Posterior cingulate gyrus (tissue), 11 donors: ENCODE measurements around the gene NOL3.
"Not testable (repeated sequence)": the region's sequence is repeated elsewhere in the genome, so short reads cannot be mapped to it uniquely, and the experiment has no call there.

Experiments used
- DNase-seq, 10 donors: peaks; one replicate each; pipeline versions ENCODE4 v3.0.0 to v3.0.0-alpha.2; 2020 to 2021; ENCODE audit warnings: mixed read lengths in 3 of 10
- intact Hi-C: fragments of 100-400 bp; cut with DNase I; formaldehyde crosslinking; loops from one replicate; pipeline ENCODE4 v1.15.1; 2023

NOL3 gene

DNA sequence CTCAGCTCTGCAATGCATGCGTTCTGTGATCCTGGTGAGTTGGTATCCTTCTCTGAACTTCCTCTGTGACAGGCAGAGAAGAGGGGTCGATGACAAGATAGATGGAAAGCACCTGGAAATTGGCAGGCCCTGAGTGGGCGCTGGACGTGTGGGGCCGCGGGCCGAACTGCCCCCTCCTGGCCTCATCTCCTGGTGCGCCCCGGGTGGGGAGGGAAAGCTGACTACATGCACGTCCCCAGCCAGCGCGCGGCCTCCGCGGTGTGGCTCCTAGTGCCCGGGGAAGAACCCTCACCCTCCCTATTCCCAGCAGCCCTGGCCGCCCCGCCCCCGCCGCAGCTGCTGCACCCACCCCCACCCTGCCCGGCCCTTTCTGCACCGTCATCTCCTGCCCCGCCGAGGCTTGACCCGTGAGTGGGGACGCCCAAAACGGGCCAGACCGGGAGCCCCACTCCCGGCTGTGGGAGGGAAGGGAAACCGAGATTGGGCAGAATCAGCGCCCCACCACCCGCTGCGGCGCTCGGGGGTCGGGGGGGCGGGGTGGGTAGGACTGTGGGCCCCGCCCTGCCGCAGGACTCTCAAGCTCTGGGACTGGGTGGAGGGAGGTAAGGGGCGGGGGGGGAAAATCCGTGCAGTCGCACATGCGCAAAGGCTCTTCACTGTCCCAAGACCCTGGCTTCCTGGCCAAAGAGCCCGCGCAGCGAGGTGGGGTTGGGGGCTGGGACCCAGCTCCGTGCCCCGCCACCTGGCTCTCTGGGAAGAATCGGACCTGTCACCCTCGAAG lies at the start of gene NOL3:
Gene NOL3, plus strand, starts transcription at position 371 of the 781 bp plus-strand sequence.
- intact Hi-C loops: no loop called here
- peak in 7 of 10 donors; percentile 46 to 95 (median 66) for DNase-seq

DNA sequence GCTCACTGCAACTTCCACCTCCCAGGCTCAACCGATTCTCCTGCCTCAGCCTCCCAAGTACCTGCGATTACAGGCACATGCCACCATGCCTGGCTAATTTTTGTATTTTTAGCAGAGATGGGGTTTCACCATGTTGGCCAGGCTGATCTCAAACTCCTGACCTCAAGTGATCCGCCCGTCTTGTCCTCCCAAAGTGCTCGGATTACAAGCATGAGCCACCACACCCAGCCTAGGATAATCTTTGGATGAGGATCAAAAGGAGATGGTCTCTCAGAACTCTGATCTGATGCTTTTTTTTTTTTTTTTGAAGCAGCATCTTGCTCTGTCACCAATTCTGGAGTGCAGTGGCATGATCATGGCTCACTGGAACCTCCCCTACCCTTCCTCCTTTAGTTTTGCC lies 47.5 kb upstream of the NOL3 start:
- intact Hi-C loops, DNase-seq: not testable (repeated sequence)

GRCh38 chr16:67128417-67128816 lies 41.9 kb upstream of the NOL3 start:
- no peak for DNase-seq
- intact Hi-C loops: no loop called here

- intact Hi-C loops: no loop called here
- DNase-seq: no peak
Measured at GRCh38 chr16:67128887-67129286, 41.5 kb upstream of the NOL3 start.

DNA sequence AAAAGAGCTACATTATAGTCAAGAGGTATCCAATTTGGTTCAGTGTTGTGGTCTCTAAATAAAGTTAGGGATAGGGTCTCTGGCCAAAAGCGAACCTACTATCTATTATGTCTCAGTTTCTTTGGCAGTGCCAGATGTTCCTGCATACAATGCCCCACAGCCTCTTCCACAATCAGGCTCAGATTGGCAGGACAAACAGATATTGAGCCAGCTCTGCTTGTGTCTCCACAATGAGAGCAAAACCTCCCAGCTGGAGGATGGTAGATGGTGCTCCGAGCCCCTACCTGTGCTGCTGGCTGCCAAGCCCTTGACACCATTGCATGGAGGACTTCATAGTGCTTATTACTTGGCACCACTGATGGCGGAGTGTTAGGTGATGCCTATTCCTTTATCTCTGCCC lies 40.9 kb upstream of the NOL3 start:
- DNase-seq: peak in 1 of 10 donors; percentile 32
- intact Hi-C loops: no loop called here

- intact Hi-C loops: no loop called here
- no peak for DNase-seq
Measured at GRCh38 chr16:67137605-67138004, 32.7 kb upstream of the NOL3 start.

GRCh38 chr16:67141391-67141790 lies 28.9 kb upstream of the NOL3 start:
- intact Hi-C loops: no loop called here
- peak in 1 of 10 donors; percentile 82 for DNase-seq

GRCh38 chr16:67142342-67142741 lies 28.0 kb upstream of the NOL3 start:
- intact Hi-C loops: no loop called here
- DNase-seq: peak in 1 of 10 donors; percentile 72

DNA sequence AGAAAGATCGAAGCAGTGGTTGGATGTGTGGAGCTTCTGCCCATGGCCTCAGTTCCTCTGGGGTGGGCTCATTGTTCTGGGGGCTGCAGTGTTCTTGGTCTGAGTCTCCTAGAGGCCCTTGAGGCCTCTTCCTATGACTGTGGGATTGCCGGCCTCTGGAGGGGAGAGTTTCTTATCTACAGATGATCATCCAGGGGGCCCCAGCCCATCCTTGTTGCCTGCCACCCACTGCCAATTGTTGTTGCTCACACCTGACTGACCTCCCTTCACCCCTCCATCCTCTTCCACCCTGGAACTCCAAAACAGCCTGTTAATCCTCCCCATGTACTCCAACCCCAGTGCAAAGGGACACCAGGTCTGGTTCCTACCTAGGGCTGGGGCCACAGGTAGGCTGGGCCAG lies 25.4 kb upstream of the NOL3 start:
- DNase-seq: peak in 3 of 10 donors; percentile 18 to 30 (median 20)
- intact Hi-C loops: no loop called here

GRCh38 chr16:67145746-67146145 lies 24.6 kb upstream of the NOL3 start:
- intact Hi-C loops: no loop called here
- DNase-seq: peak in 2 of 10 donors; percentile 5 to 21

DNA sequence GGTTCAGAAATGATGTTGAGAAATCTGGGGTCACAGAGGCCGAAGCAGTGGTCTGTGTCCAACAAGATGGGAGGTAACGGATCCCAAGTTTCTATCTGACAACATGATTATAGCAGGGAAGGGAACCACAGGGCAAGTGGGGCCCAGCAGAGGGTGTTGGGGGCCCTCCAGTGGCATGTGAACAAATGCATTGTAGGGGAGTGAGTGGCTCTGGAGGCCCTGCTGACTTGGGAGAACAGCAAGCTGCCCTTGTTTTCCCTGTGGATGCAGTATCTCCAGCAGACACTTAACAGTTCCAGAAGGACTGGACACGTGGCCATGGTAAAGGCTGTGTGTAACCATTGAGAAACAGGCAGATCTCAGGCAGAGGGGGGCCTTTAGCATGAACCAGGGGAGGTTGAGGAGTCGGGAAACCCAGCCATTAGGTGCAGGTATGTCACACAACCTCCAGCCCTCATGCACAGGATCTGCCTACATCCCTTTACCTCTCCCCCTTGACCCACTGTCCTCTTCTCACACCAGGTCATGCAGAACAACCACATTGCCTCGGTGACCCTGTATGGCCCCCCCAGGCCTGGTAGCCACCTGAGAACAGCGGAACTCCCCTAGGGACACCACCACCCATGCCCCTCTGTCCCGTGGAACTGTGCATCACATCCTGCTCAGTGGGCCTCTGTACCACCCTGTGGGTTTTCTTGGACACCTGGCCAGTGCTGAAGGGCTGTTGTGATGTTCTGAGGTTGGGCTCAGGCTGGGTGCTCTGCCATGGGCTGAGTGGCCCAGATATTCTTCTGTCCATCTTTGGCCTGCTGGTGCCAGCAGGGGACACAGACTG lies 23.6 kb upstream of the NOL3 start:
- intact Hi-C loops: no loop called here
- DNase-seq: peak in 3 of 10 donors; percentile 58 to 89 (median 66)

- peak in 3 of 10 donors; percentile 48 to 79 (median 59) for DNase-seq
- intact Hi-C loops: no loop called here
Measured at GRCh38 chr16:67147437-67148140, 22.7 kb upstream of the NOL3 start.

DNA sequence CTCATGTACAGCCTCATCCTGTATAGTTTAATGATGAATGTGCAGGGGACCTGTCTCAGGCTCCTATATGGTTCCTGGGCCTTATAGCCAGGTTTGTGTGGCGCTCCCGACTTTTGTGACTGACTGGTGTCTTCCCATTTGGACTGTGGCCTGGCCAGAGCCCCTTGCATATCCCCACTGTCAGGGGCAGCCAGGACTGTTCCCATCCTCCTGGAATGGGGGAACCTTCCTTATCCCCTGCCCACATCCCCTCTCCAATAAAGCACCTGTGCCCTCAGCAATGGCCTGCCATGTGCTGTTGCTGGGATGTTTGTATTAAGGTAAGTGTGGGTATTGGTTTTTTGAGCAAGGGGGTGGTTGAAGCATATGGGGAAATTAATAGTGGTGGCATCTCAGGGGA lies 22.1 kb upstream of the NOL3 start:
- intact Hi-C loops: no loop called here
- peak in 3 of 10 donors; percentile 32 to 55 (median 36) for DNase-seq

DNA sequence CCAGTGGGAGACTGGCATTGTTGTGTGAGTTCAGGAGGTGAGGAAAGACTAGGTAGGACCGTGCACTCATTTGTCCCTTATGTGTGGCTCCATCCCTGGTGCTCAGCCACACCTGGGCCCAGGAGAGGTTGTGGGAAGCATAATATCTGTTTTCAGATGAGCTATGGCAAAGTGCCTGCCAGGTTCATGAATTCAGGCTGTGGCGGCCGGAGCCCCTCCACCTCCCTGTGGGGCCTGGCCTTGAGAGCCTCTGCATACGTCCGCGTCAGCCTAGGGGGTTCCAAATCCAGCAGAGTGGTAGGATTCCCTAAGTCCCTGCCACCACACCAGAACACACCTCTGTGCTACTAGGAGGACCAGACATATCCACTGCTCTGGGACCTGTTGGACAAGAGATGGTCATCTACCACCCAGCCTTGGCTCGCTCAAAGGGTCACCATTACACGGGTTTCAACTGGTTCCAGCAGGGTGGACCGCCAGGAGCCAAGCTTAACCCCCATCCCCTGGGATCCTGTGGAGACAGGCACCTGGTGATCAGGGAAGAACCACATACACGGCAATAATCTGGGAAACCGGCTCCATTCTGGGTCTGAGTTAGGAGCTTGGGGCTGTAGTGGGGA lies 21.6 kb upstream of the NOL3 start:
- DNase-seq: peak in 3 of 10 donors; percentile 57 to 73 (median 67)
- intact Hi-C loops: no loop called here

DNA sequence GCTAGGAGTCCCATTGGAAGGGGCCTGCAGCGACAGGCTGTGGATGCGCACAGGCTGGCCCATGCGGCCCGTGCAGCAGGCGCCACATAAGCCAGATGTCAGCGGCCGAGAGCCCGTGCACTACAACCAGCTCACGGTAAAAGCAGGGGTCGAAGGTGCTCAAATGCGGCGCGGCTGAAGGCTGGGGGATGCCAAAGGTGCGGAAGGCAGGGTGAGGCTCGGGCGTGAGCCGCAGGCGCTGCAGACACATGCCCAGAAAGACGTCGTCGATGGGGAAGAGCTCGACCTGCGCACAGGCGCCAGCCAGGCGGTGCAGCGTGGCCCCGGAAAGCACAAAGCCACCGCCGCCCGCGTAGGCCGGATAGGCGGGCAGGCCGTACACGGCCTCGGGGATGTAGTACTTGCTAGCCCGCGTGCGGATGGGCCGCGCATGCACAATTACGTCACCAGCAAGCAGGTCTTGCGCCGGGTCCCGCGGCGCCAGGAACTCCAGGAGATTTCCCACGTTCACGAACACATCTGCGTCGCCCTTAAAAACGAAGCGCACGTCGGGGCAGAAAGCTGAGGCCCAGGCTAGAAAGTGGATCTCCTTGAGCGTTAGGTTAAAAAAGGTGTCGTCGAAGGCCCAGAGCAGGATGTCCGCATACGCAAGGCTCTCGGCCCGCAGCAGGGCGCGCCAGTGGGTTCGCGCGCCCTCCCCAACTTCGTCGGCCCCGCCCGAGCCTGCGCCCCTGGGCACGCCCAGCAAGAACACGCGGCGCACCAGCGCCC lies 20.9 kb upstream of the NOL3 start:
- intact Hi-C loops: no loop called here
- peak in 3 of 10 donors; percentile 70 to 83 (median 80) for DNase-seq

- DNase-seq: peak in 3 of 10 donors; percentile 73 to 86 (median 81)
- intact Hi-C loops: no loop called here
Measured at GRCh38 chr16:67150047-67150832, 20.1 kb upstream of the NOL3 start.

DNA sequence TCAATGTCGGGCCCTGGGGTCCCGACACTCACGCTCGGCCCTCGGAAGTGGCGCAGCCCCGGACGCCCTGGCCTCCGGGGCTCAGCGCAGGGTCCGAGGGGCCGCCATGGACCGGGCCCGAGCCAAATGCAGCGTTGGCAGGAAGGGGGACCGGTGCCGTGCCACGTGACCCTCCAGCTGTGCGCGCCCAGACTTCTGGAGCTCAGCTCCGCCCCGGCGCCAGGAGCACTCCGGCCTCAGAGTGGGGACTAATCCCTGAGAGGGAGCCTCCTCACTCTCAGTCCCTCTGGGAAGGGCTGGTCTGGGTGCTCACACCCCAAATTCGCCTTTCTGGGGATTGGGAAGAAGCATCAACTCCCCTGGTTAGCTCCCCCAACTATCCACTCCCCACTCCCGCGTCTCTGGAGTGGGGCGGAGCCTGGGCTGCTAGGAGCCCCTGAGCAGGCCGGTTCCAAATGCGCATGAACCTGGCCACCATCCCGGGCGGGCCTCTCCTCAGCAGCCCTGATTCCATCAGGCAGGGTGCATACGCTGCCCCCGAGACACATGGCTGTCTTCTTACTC lies 19.4 kb upstream of the NOL3 start, which contains the start of gene B3GNT9:
Gene B3GNT9, minus strand, starts transcription at position 166 of the 564 bp plus-strand sequence. CDS start 513 bp downstream, outside the sequence.
- intact Hi-C loops: no loop called here

DNA sequence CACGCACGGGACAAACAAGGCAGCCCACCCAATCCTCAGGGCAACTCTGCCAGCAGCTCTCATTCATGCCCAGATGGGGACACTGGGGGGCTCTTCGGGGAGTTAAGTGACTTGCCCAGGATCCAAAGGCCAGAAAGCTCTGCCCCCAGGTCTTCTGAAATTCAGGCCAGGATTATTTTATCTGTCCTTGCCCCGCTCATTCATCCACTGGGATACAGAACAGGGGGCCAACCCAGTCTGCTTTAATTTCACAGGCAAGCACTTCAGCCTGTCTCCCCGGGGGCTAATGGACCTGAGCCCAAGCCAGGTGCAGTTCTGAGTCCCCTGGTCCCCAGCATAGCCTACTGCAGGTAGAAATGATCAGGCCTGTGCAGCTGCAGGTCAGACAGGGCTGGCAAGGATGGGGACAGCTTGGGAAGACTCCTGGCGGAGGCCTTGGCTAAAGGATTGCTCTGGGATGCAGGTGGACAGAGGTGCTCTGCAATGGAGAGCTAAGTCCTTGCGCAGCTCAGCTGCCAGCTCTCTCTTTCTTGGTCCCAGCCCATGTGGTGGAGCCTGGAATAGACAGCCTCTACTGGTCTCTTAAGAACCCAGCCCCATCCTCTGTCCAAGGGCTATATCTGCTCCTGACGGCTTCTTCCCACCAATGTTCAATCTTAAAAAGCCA lies 18.8 kb upstream of the NOL3 start:
- intact Hi-C loops: no loop called here
- peak in 2 of 10 donors; percentile 37 to 38 for DNase-seq

More for the DNA sequence above, 19.4 kb upstream of the NOL3 start, which contains the start of gene B3GNT9:
- DNase-seq: peak in 9 of 10 donors; percentile 58 to 94 (median 72)
